ENCODE data around the gene TMEM63B.
"Not testable (repeated sequence)": the region's sequence is repeated elsewhere in the genome, so short reads cannot be mapped to it uniquely, and the experiment has no call there.

TMEM63B gene

DNA sequence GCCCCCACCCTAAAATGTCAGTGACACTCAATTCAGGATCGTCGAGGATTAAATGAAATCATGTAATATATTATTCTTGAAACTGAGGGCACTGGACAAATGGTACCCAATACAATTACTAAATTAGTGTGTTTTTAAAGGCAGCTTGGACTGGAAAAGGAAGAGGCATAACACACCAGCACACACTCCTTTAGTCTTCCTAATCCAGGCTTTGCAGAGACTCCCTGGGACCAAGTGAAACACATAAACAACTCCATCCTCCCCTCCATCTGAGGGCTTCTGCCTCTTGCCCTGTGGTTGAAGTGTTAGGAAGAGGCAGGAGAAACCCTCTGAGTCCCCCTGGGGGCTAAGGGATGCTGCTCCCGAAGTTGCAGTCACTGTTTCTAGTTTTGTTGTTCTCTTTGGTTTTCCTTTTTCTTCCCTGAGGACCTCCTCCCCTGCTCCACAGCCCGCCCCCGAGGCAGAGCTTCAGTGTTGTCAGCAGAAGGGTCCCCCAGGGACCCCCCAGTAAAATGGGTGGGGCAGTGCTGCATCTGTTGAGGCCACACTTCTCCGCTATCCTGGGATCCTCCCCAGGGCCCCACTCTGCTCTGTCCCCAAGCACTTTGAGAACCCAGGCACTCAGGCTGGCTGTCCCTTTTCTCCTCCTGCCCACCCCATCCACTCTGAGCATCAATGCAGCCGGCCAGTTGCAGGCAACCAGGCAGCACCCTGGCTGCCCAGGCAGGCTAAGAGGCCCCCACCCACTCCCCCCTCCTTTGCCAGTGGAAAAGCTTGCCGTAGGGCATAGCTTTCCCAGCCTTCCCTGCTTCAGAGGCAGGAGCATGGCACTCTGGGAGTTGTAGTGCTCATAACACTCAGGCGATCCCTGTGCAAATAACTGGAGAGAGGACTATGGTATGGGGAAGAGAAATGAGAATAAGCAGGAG is 5.9 kb downstream of the TMEM63B start:
- Mint-ChIP-seq H3K36me3 (ENCODE audit: insufficient read depth) (peaks cover 29% of the 10 kb centered on the region), H3K27ac (peak overlapping the region; percentile 23 to 79), H3K27me3 (no peaks in the 10 kb centered on the region), H3K4me1 (ENCODE audit: low read depth in 2 of 2) (peaks cover 15 to 32% of the 10 kb centered on the region in 2 donors), H3K4me3 (no peak overlapping the region), H3K9me3 (no peaks in the 10 kb centered on the region)
- DNase-seq, result no peak
- ATAC-seq (replicated peaks), result no peak

DNA sequence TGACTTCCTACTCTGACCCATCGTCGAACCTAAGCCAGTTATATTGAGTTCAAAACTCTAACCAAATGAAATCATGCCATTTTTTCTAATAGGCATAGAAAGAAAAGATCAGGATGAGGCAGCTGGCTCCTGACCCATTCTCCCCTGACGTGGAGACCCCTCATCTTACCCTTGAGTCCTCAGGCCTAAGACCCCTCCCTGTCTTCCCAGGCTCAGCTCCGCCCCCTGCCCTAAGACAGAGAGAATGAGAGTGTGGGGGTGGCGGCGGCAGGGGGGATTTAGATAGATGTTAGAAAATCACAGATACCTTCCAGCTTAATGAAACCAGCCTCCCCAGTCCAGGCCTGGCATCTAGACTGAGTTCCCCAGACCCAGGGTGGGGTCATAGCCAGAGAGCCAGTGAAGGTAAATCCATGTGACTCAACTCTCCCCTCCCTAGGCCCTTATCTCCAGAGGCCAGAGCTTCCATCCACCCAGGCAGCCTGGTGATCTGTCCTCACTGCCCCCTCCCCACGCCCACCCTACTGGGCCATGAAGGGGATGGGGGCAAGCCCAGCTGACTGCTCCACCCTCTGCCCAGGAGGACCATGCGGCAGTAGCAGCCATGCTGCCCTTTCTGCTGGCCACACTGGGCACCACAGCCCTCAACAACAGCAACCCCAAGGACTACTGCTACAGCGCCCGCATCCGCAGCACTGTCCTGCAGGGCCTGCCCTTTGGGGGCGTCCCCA is 6.8 kb downstream of the TMEM63B start:
- ATAC-seq (replicated peaks) (no peak), DNase-seq (no peak)
- H3K4me1 Mint-ChIP-seq (ENCODE audit: low read depth in 2 of 2), result peaks cover 10 to 29% of the 10 kb centered on the region in 2 donors
- H3K27me3 Mint-ChIP-seq, result no peaks in the 10 kb centered on the region
- no peak overlapping the region for H3K4me3 Mint-ChIP-seq
- H3K9me3 Mint-ChIP-seq, result no peaks in the 10 kb centered on the region
- peaks cover 21% of the 10 kb centered on the region for H3K36me3 Mint-ChIP-seq (ENCODE audit: insufficient read depth)
- peak overlapping the region; percentile 62 to 79 for H3K27ac Mint-ChIP-seq

DNA sequence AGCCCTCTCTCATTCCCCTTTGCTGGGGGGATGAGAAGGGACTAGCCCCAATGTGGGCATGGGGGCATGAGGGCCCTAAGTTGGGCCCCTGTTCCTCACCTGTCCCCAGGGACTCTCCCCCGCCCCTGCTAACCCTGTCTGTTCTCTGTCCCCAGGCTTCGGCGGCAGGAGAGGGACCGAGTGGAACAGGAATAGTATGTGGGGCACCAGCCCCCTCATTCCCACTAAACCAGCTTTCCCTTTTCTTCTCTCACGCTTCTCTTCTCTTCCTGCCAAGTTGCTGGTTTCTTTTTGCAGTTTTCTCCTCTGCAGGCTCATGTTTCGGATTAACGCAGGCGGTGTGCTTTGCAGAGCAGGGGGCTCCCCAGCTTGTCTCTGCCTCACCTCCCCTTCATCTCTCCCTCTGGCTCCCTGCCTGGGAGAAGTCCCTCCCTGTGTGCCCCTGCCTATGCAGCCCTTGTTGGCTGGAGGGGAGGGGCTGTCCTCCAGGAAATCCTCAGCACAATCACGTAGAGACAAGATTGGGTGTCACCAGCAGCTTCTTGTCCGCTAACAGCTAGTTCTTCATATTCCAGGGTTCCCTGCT is 7.9 kb downstream of the TMEM63B start:
- peak overlapping the region in 1 of 2 donors; percentile 33 for H3K27ac Mint-ChIP-seq
- H3K4me1 Mint-ChIP-seq (ENCODE audit: low read depth in 2 of 2), result peaks cover 9 to 22% of the 10 kb centered on the region in 2 donors
- ATAC-seq (replicated peaks), result no peak

DNA sequence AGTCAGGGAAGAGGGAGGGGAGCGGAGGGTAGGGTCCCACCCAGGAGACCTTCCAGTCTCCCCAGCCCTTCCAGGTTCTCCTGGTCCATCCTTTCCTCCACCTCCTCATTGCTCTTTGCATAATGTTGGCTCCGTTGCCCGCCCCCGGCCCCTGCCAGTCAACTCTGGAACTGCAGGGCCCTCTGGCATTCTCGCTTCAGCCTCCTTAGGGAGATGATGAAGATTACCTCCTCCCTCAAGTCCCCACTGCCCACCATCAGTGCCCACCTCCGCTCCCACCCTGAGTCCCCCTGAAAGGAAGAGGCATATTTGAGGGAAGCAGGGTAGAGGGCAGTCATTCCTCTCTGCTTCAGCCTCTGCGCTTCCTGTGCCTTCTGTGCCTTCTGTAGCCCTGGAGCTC is 8.5 kb downstream of the TMEM63B start:
- peaks cover 9 to 22% of the 10 kb centered on the region in 2 donors for H3K4me1 Mint-ChIP-seq (ENCODE audit: low read depth in 2 of 2)
- ATAC-seq (replicated peaks) (no peak), DNase-seq (no peak)
- H3K36me3 Mint-ChIP-seq (ENCODE audit: insufficient read depth), result peaks cover 16% of the 10 kb centered on the region
- H3K27me3 Mint-ChIP-seq, result no peaks in the 10 kb centered on the region
- H3K27ac Mint-ChIP-seq, result peak overlapping the region in 1 of 2 donors; percentile 33
- no peaks in the 10 kb centered on the region for H3K9me3 Mint-ChIP-seq
- H3K4me3 Mint-ChIP-seq, result no peak overlapping the region

More for the DNA sequence above, 7.9 kb downstream of the TMEM63B start:
- Mint-ChIP-seq H3K27me3 (no peaks in the 10 kb centered on the region), H3K4me3 (no peak overlapping the region), H3K36me3 (ENCODE audit: insufficient read depth) (peaks cover 15% of the 10 kb centered on the region), H3K9me3 (no peaks in the 10 kb centered on the region)
- DNase-seq, result no peak

DNA sequence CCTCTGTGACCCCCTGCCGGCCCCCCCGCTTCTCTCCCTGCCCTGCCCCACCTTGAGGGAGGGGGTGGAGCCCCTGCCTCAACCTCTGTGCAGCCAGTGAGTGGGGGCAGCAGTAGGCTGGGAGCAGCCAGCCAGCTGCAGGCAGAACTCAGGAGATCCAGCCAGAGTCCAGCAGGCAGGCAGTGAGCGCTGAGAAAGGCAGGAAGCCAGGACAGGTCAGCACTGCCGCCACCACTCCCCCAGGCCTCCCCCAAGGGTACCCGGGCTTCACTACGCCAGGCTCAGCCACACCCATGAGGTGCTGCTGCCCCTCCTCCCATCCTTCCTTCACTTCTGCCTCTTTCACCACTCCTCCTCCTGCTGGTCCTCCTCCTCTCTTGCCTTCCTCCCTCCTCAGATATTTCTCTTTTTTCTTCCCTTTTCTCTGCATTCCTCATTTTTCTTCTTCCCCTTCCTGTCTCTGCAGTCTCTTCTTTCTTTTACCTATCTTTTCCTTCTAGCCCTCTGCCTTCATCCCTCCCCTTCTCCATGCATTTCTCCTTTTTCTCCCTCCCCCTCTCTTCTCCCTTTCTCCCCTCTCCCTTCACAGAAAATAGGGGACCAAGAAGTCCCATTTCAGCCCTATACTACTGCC is 11.5 kb downstream of the TMEM63B start:
- H3K9me3 Mint-ChIP-seq, result no peaks in the 10 kb centered on the region
- DNase-seq, result no peak
- H3K27ac Mint-ChIP-seq, result no peak overlapping the region
- H3K36me3 Mint-ChIP-seq (ENCODE audit: insufficient read depth), result peaks cover 13% of the 10 kb centered on the region
- no peak overlapping the region for H3K4me3 Mint-ChIP-seq
- no peak for ATAC-seq (replicated peaks)
- no peaks in the 10 kb centered on the region for H3K27me3 Mint-ChIP-seq
- H3K4me1 Mint-ChIP-seq (ENCODE audit: low read depth in 2 of 2), result peaks cover 7 to 12% of the 10 kb centered on the region in 2 donors

DNA sequence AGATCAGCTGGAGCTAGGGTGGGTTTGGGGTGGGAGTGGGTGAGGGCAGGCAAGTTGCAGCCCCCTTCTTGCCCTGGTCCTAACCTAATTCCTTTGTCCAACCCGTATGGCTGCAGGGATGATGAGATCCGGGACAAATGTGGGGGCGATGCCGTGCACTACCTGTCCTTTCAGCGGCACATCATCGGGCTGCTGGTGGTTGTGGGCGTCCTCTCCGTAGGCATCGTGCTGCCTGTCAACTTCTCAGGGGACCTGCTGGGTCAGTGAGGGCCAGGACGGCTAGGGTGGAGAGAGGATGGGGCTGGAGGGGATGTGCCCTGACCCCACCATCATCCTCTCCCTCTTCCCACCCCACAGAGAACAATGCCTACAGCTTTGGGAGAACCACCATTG is 12.0 kb downstream of the TMEM63B start:
- peaks cover 7 to 12% of the 10 kb centered on the region in 2 donors for H3K4me1 Mint-ChIP-seq (ENCODE audit: low read depth in 2 of 2)
- H3K4me3 Mint-ChIP-seq, result no peak overlapping the region
- no peak for ATAC-seq (replicated peaks)
- H3K9me3 Mint-ChIP-seq, result no peaks in the 10 kb centered on the region
- peaks cover 14% of the 10 kb centered on the region for H3K36me3 Mint-ChIP-seq (ENCODE audit: insufficient read depth)
- H3K27ac Mint-ChIP-seq, result peak overlapping the region in 1 of 2 donors; percentile 15
- no peak for DNase-seq
- no peaks in the 10 kb centered on the region for H3K27me3 Mint-ChIP-seq

DNA sequence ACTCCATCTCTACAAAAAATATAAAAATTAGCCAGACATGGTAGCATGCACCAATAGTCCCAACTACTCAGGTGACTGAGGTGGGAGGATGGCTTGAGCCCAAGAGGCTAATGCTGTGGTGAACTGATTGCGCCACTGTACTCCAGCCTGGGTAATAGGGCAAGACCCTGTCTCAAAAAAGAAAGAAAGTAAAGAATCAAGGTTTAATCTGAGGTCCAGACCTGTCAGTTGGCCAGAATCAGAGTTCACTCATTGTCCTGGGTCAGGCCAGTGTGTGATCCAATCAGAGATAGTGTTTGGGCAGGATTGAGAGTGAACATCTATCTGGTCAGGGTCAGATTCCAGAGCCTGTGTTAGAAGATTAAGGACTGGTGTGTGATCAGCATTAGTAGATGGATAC is 15.5 kb downstream of the TMEM63B start:
- peaks cover 0 to 2% of the 10 kb centered on the region in 2 donors for H3K4me1 Mint-ChIP-seq (ENCODE audit: low read depth in 2 of 2)
- DNase-seq, result no peak
- H3K4me3 Mint-ChIP-seq, result no peak overlapping the region
- no peaks in the 10 kb centered on the region for H3K27me3 Mint-ChIP-seq
- H3K36me3 Mint-ChIP-seq (ENCODE audit: insufficient read depth), result peaks cover 26% of the 10 kb centered on the region
- no peaks in the 10 kb centered on the region for H3K9me3 Mint-ChIP-seq
- no peak overlapping the region for H3K27ac Mint-ChIP-seq
- ATAC-seq (replicated peaks), result no peak

DNA sequence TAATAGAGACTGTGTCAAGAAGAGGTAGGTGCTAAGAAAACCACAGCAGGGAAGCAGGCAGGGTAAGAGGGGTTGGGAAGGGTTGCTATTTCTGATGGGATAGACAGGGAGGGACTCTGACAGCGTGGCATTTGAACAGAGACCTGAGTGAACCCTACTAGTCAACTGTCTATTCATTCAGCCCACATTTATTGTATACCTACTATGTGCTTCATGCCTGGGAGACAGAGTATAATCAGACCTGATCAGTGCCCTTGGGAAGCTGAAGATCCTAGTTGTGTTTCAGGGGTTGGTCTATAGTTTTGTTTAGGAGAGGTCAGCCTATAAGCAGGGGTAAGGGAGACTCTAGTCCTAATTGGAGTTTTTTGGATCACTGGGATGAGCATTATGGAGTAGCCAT is 16.4 kb downstream of the TMEM63B start:
- no peak for ATAC-seq (replicated peaks)
- peaks cover 0 to 2% of the 10 kb centered on the region in 2 donors for H3K4me1 Mint-ChIP-seq (ENCODE audit: low read depth in 2 of 2)
- no peaks in the 10 kb centered on the region for H3K27me3 Mint-ChIP-seq
- no peaks in the 10 kb centered on the region for H3K9me3 Mint-ChIP-seq
- no peak overlapping the region for H3K4me3 Mint-ChIP-seq
- H3K27ac Mint-ChIP-seq, result peak overlapping the region; percentile 7 to 25
- no peak for DNase-seq
- H3K36me3 Mint-ChIP-seq (ENCODE audit: insufficient read depth), result peaks cover 29% of the 10 kb centered on the region

DNA sequence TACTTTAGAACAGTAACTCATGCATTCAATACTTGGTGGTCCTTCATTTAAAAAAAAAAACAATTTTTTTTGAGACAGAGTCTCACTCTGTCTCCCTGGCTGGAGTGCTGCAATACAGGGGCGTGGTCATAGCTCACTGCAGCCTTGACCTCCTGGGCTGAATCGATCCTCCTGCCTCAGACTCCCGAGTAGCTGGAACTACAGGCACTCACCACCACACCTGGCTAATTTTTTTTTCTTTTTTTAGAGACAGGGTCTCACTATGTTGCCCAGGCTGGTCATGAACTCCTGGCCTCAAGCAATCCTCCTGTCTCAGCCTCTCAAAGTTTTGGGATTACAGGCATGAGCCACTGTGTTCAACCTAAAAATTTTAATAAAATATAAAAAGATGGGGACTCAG is 17.2 kb downstream of the TMEM63B start:
- not testable (repeated sequence) for H3K4me1 Mint-ChIP-seq (ENCODE audit: low read depth in 2 of 2); ATAC-seq (replicated peaks); H3K27me3 Mint-ChIP-seq; H3K4me3 Mint-ChIP-seq; DNase-seq; H3K9me3 Mint-ChIP-seq
- Mint-ChIP-seq H3K27ac (peak overlapping the region in 1 of 2 donors; percentile 25), H3K36me3 (ENCODE audit: insufficient read depth) (peaks cover 30% of the 10 kb centered on the region)

DNA sequence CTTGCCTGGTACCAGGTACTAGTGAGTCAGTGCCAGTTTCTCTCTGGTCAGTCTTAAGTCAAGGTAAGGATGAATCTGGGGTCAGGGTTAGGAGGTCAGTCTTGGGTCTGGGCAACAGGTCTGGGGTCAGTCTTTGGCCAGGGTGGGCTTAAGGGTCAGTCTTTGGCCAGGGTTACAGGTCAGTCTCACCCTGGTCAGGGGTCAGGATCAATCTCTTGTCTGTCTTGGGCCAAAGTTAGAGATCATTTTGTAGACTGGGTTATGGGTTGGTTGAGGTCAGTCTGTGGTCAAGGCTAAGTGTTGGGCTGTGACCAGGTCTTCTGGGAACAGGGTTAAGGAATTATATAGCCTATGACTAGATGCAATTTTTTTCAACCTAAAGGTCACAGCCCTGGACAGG is 18.5 kb downstream of the TMEM63B start:
- no peaks in the 10 kb centered on the region for H3K9me3 Mint-ChIP-seq
- peaks cover 36% of the 10 kb centered on the region for H3K36me3 Mint-ChIP-seq (ENCODE audit: insufficient read depth)
- DNase-seq (no peak), ATAC-seq (replicated peaks) (no peak)
- H3K27me3 Mint-ChIP-seq, result no peaks in the 10 kb centered on the region
- H3K27ac Mint-ChIP-seq, result peak overlapping the region in 1 of 2 donors; percentile 41
- peaks cover 0 to under 1% of the 10 kb centered on the region in 2 donors for H3K4me1 Mint-ChIP-seq (ENCODE audit: low read depth in 2 of 2)
- no peak overlapping the region for H3K4me3 Mint-ChIP-seq

DNA sequence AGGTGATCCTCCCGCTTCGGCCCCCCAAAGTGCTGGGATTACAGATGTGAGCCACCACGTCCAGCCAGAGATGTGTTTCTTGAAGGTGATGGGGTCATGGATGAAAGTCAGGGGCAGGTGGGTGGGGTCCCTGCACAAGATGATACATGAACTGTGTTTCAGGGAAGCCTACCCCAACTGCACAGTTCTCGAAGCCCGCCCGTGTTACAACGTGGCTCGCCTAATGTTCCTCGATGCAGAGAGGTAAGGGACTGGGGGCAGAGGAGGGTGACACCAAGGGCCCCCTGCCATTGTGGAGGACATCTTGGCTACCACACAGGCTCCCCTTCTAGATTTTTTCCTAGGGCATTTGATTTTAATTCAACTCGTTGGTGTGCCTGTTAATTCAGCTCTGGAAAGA is 19.3 kb downstream of the TMEM63B start:
- Mint-ChIP-seq H3K9me3 (no peaks in the 10 kb centered on the region), H3K27ac (no peak overlapping the region), H3K4me3 (no peak overlapping the region), H3K36me3 (ENCODE audit: insufficient read depth) (peaks cover 40% of the 10 kb centered on the region), H3K4me1 (ENCODE audit: low read depth in 2 of 2) (peaks cover 8% of the 10 kb centered on the region in 2 donors), H3K27me3 (no peaks in the 10 kb centered on the region)
- DNase-seq (no peak), ATAC-seq (replicated peaks) (no peak)

DNA sequence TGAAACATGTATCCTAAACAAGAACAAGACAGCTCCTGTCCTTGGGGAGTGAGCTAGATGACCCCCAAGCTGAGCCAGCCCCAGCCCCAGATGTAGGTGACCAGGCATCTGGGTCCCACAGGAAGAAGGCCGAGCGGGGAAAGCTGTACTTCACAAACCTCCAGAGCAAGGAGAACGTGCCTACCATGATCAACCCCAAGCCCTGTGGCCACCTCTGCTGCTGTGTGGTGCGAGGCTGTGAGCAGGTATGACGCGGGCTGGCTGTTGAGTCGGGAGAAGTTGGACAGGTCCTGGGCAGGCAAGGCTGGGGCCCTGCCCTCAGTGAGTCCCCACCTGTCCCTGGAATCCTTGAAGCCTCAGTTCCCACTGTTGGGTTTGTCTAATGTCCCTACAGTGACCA is 19.9 kb downstream of the TMEM63B start:
- no peak for ATAC-seq (replicated peaks)
- Mint-ChIP-seq H3K27ac (no peak overlapping the region), H3K9me3 (no peaks in the 10 kb centered on the region), H3K36me3 (ENCODE audit: insufficient read depth) (peaks cover 43% of the 10 kb centered on the region), H3K4me1 (ENCODE audit: low read depth in 2 of 2) (peaks cover 11% of the 10 kb centered on the region in 2 donors), H3K27me3 (no peaks in the 10 kb centered on the region), H3K4me3 (no peak overlapping the region)
- DNase-seq, result no peak

DNA sequence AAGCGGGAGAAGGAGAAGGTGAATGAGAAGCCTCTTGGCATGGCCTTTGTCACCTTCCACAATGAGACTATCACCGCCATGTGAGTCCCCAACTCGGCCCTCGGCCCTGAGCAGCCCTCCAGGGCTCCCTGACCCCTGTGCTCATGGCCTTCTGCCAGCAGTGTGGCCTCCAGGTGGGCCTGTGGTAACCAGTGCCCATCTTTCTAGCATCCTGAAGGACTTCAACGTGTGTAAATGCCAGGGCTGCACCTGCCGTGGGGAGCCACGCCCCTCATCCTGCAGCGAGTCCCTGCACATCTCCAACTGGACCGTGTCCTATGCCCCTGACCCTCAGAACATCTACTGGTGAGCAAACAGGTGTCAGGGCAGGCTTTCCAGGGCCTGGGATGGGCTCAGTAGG is 21.0 kb downstream of the TMEM63B start:
- Mint-ChIP-seq H3K4me3 (no peak overlapping the region), H3K9me3 (no peaks in the 10 kb centered on the region), H3K27ac (no peak overlapping the region), H3K36me3 (ENCODE audit: insufficient read depth) (peaks cover 43% of the 10 kb centered on the region), H3K4me1 (ENCODE audit: low read depth in 2 of 2) (peaks cover 11% of the 10 kb centered on the region in 2 donors), H3K27me3 (no peaks in the 10 kb centered on the region)
- ATAC-seq (replicated peaks), result no peak
- DNase-seq, result no peak

All from effector memory CD8-positive, alpha-beta T cell (primary cell).